ENCODE measurements around the gene POLR3E. TPM values are rescaled to one million over a fixed set of nuclear protein-coding genes. Genes with fewer than 3 reads are reported as not detected.

Gene POLR3E
- total RNA-seq, 1 experiment from 2014 or later, result 70.9 TPM

- no peaks in the 10 kb centered on the region for H3K9me3 ChIP-seq (ENCODE audit: insufficient read depth, low read depth)
- H2AFZ ChIP-seq, result no peak overlapping the region
- no TSS peak for BruUV-seq (replicated peaks)
- no peaks in the 10 kb centered on the region for H3K4me1 ChIP-seq (replicated peaks; ENCODE audit: insufficient read depth)
- H3K27me3 ChIP-seq (ENCODE audit: insufficient read depth, low read depth), result no peaks in the 10 kb centered on the region
- no peak overlapping the region for H3K27ac ChIP-seq
- H3K9me2 ChIP-seq (ENCODE audit: insufficient read depth), result no peaks in the 10 kb centered on the region
- TF ChIP-seq EZH2 (IDR thresholded peaks at IDR 0.05; ENCODE audit: low read depth) (no peak), CTCF (conservative IDR thresholded peaks at IDR 0.05) (no peak)
- intact Hi-C loops (cut with micrococcal nuclease; ENCODE audit: unreplicated experiment), result no loop called here
- H3K36me3 ChIP-seq (ENCODE audit: low read depth), result 0 out of 2 replicates have a peak, but pooled peaks cover 9% of the 10 kb centered on the region
- no peak overlapping the region for H3K4me2 ChIP-seq
- POLR2A ChIA-PET (ENCODE audit: unreplicated experiment), result no interaction called here
- H3F3A ChIP-seq (ENCODE audit: insufficient read depth, low read depth), result peaks cover 13% of the 10 kb centered on the region; the same call in 1 of the 2 replicates
- no peak for DNase-seq
- peaks cover 17% of the 10 kb centered on the region for H4K20me1 ChIP-seq (ENCODE audit: insufficient read depth)
- H3K4me3 ChIP-seq, result no peak overlapping the region
- CTCF ChIA-PET, result interaction anchor here (0.7 kb wide), 1 partner anchor 89 kb away, joined by 5 read pairs; no protein-coding TSS in a partner anchor
- H3K79me2 ChIP-seq (ENCODE audit: low read depth), result no peaks in the 10 kb centered on the region; the same call in 1 of the 2 replicates
Measured at GRCh38 chr16:22317625-22318024, 20.4 kb downstream of the POLR3E start.

DNA sequence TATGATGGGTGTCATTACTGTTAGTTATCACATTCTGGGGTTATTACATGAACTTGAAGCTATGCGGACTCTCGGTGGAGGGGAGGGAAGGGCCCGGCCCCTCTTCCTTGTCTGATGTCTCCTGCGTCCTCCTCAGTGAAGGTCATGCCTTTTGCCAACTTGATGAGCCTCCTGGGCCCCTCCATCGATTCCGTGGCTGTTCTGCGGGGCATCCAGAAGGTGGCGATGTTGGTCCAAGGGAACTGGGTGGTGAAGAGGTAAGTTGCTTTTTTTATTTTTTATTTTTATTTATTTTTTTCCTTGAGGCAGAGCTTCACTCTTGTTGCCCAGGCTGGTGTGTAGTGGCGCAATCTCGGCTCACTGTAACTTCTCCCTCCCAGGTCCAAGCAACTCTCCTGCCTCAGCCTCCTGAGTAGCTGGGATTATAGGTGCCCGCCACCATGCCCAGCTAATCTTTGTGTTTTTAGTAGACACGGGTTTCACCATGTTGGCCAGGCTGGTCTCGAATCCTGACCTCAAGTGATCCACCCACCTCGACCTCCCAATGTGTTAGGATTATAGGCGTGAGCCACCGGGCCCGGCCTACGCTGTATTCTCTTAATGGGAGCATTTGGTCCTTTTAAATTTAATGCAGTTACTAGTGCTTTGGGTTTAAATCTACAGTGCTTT, 21.6 kb downstream of the POLR3E start:
- DNase-seq, result peak in 1 of 2 experiments; percentile 61
- H3K27ac ChIP-seq, result no peak overlapping the region
- no peaks in the 10 kb centered on the region; the same call in 1 of the 2 replicates for H3K79me2 ChIP-seq (ENCODE audit: low read depth)
- TF ChIP-seq EZH2 (IDR thresholded peaks at IDR 0.05; ENCODE audit: low read depth) (no peak), CTCF (conservative IDR thresholded peaks at IDR 0.05) (peak; percentile 77)
- H3K4me2 ChIP-seq, result no peak overlapping the region
- 0 out of 2 replicates have a peak, but pooled peaks cover 9% of the 10 kb centered on the region for H3K36me3 ChIP-seq (ENCODE audit: low read depth)
- H3F3A ChIP-seq (ENCODE audit: insufficient read depth, low read depth), result peaks cover 13% of the 10 kb centered on the region; the same call in 1 of the 2 replicates
- ChIA-PET CTCF (interaction anchor here (0.6 to 1.1 kb wide), 3 partner anchors 31 to 1088 kb away, joined by 3 to 9 read pairs (median 5); no protein-coding TSS in a partner anchor), POLR2A (ENCODE audit: unreplicated experiment) (interaction anchor here (0.6 kb wide), 1 partner anchor 34 kb away, joined by 3 read pairs; no protein-coding TSS in a partner anchor)
- H3K9me3 ChIP-seq (ENCODE audit: insufficient read depth, low read depth), result no peaks in the 10 kb centered on the region
- intact Hi-C loops (cut with micrococcal nuclease; ENCODE audit: unreplicated experiment), result no loop called here
- no peaks in the 10 kb centered on the region for H3K4me1 ChIP-seq (replicated peaks; ENCODE audit: insufficient read depth)
- no peak overlapping the region for H3K4me3 ChIP-seq
- no peak overlapping the region for H2AFZ ChIP-seq
- no peaks in the 10 kb centered on the region for H3K9me2 ChIP-seq (ENCODE audit: insufficient read depth)
- peaks cover 17% of the 10 kb centered on the region for H4K20me1 ChIP-seq (ENCODE audit: insufficient read depth)
- BruUV-seq (replicated peaks), result no TSS peak
- no peaks in the 10 kb centered on the region for H3K27me3 ChIP-seq (ENCODE audit: insufficient read depth, low read depth)

GRCh38 chr16:22320572-22321339, 23.5 kb downstream of the POLR3E start:
- DNase-seq, result no peak
- H3K4me2 ChIP-seq, result no peak overlapping the region
- TF ChIP-seq EZH2 (IDR thresholded peaks at IDR 0.05; ENCODE audit: low read depth) (no peak), CTCF (conservative IDR thresholded peaks at IDR 0.05) (no peak)
- no peak overlapping the region for H2AFZ ChIP-seq
- H3K4me3 ChIP-seq, result no peak overlapping the region
- H3K9me3 ChIP-seq (ENCODE audit: insufficient read depth, low read depth), result no peaks in the 10 kb centered on the region
- BruUV-seq (replicated peaks), result no TSS peak
- POLR2A ChIA-PET (ENCODE audit: unreplicated experiment), result no interaction called here
- intact Hi-C loops (cut with micrococcal nuclease; ENCODE audit: unreplicated experiment), result loop anchor here (1.0 to 5.0 kb wide), 5 partner anchors 763 to 1470 kb away; no protein-coding TSS in a partner anchor
- H3K79me2 ChIP-seq (ENCODE audit: low read depth), result no peaks in the 10 kb centered on the region; the same call in 1 of the 2 replicates
- CTCF ChIA-PET, result interaction anchor here (0.6 kb wide), 1 partner anchor 1162 kb away, joined by 7 read pairs; the partner anchor contains the start of gene LDAF1
- H3K36me3 ChIP-seq (ENCODE audit: low read depth), result 0 out of 2 replicates have a peak, but pooled peaks cover 9% of the 10 kb centered on the region
- no peaks in the 10 kb centered on the region for H3K27me3 ChIP-seq (ENCODE audit: insufficient read depth, low read depth)
- H3K27ac ChIP-seq, result no peak overlapping the region
- peaks cover 17% of the 10 kb centered on the region for H4K20me1 ChIP-seq (ENCODE audit: insufficient read depth)
- no peaks in the 10 kb centered on the region for H3K4me1 ChIP-seq (replicated peaks; ENCODE audit: insufficient read depth)
- H3K9me2 ChIP-seq (ENCODE audit: insufficient read depth), result no peaks in the 10 kb centered on the region
- H3F3A ChIP-seq (ENCODE audit: insufficient read depth, low read depth), result peaks cover 13% of the 10 kb centered on the region; the same call in 1 of the 2 replicates
